NCI-H1436 (cell line): Measurements from ENCODE around the gene DPH2.

ENCODE experiments used
- DNase-seq: peaks from one replicate; lab custom pipeline; 2025; lab: John Stamatoyannopoulos, UW

The DPH2 gene

GRCh38 chr1:43983253-43983899 lies 13.6 kb downstream of the DPH2 start:
- DNase-seq = no peak

- DNase-seq = no peak
These were observed 15.0 kb downstream of the DPH2 start for GRCh38 chr1:43984855-43985254.

GRCh38 chr1:43985984-43986595 lies 16.3 kb downstream of the DPH2 start:
- no peak for DNase-seq

- no peak for DNase-seq
These were observed 16.9 kb downstream of the DPH2 start for GRCh38 chr1:43986712-43987111.

- DNase-seq = no peak
These were observed 17.5 kb downstream of the DPH2 start for GRCh38 chr1:43987159-43987902.

GRCh38 chr1:43990271-43991199 lies 20.7 kb downstream of the DPH2 start:
- no peak for DNase-seq

GRCh38 chr1:43991200-43991475 lies 21.3 kb downstream of the DPH2 start:
- DNase-seq = no peak

GRCh38 chr1:43991476-43992231 lies 21.8 kb downstream of the DPH2 start, which contains the start of gene CCDC24:
Gene CCDC24, plus strand, starts transcription at chr1:43991599. Its CDS starts 280 bp downstream, at chr1:43991879.
- DNase-seq = peak; percentile 71

- no peak for DNase-seq
These were observed 22.6 kb downstream of the DPH2 start for GRCh38 chr1:43992232-43992995.

GRCh38 chr1:43993206-43993914 lies 23.6 kb downstream of the DPH2 start:
- no peak for DNase-seq

GRCh38 chr1:43994071-43994470 lies 24.3 kb downstream of the DPH2 start:
- DNase-seq = no peak

- DNase-seq = no peak
These were observed 25.3 kb downstream of the DPH2 start for GRCh38 chr1:43994794-43995790.

- no peak for DNase-seq
These were observed 26.3 kb downstream of the DPH2 start for GRCh38 chr1:43995984-43996732.

GRCh38 chr1:43996733-43997115 lies 26.9 kb downstream of the DPH2 start:
- no peak for DNase-seq

- DNase-seq = no peak
These were observed 27.6 kb downstream of the DPH2 start for GRCh38 chr1:43997295-43997999.

GRCh38 chr1:43998000-43998378 lies 28.2 kb downstream of the DPH2 start:
- DNase-seq = no peak

- no peak for DNase-seq
These were observed 29.6 kb downstream of the DPH2 start for GRCh38 chr1:43999455-43999854.
